Fibroblast of lung (primary cell): Measurements from ENCODE around the gene CHST11. TPM values are rescaled to one million over a fixed set of nuclear protein-coding genes. Genes with fewer than 3 reads are reported as not detected.

ENCODE experiments used
- DNase-seq, 2 donors: peaks; one replicate each; pipeline versions ENCODE4 v3.0.0 to v3.0.0-alpha.2; 2010; ENCODE audit warnings: low read depth in 2 of 2
- H2AFZ ChIP-seq: 2 replicates; pipeline ENCODE4 v1.5.1; 2012; ENCODE audit warnings: low read length, control low read depth, inconsistent platforms
- H3K27ac ChIP-seq: 2 replicates; pipeline ENCODE4 v1.5.1; 2011; ENCODE audit warnings: low read length, control low read depth; ENCODE audit not compliant: insufficient read depth
- H3K27me3 ChIP-seq: 2 replicates; pipeline ENCODE4 v1.5.1; 2011; ENCODE audit warnings: mild to moderate bottlenecking, low read length; ENCODE audit not compliant: control insufficient read depth, insufficient read depth
- H3K36me3 ChIP-seq: 2 replicates; pipeline ENCODE4 v1.5.1; 2011; ENCODE audit warnings: low read length; ENCODE audit not compliant: control insufficient read depth, insufficient read depth
- H3K4me1 ChIP-seq: 2 replicates; pipeline ENCODE4 v1.5.1; 2011; ENCODE audit warnings: low read length; ENCODE audit not compliant: control insufficient read depth, insufficient read depth; ENCODE audit errors: extremely low read depth
- H3K4me2 ChIP-seq: 2 replicates; pipeline ENCODE4 v1.5.1; 2011; ENCODE audit warnings: low read length, control low read depth; ENCODE audit not compliant: insufficient read depth; ENCODE audit errors: extremely low read depth
- H3K4me3 ChIP-seq, 4 experiments: fragments of 200-600 bp in 1 of 4; sonication (generic) in 1 of 4; replicated peaks in 1 of 4; 2 replicates each; pipeline ENCODE4 v1.5.1; 2011 to 2016; ENCODE audit warnings: low read length in 4 of 4, low read depth in 3 of 4, mild to moderate bottlenecking in 3 of 4, control low read depth in 2 of 4, inconsistent platforms in 1 of 4, mixed read lengths in 1 of 4; ENCODE audit not compliant: insufficient read depth in 1 of 4; ENCODE audit errors: control extremely low read depth in 1 of 4
- H3K79me2 ChIP-seq: 2 replicates; pipeline ENCODE4 v1.5.1; 2012; ENCODE audit warnings: mild to moderate bottlenecking, low read length, inconsistent platforms; ENCODE audit not compliant: control insufficient read depth, insufficient read depth
- H3K9ac ChIP-seq: 2 replicates; pipeline ENCODE4 v1.5.1; 2011; ENCODE audit warnings: mild to moderate bottlenecking, low read length, control low read depth; ENCODE audit not compliant: insufficient read depth
- H3K9me3 ChIP-seq: 2 replicates; pipeline ENCODE4 v1.5.1; 2012; ENCODE audit warnings: low read depth, low read length; ENCODE audit not compliant: control insufficient read depth, insufficient read depth
- H4K20me1 ChIP-seq: 2 replicates; pipeline ENCODE4 v1.5.1; 2011; ENCODE audit warnings: low read length; ENCODE audit not compliant: control insufficient read depth, insufficient read depth; ENCODE audit errors: extremely low read depth
- CTCF ChIP-seq, 2 donors: IDR thresholded peaks in 1 of 2; conservative IDR thresholded peaks in 1 of 2; 1 replicate in 1 of 2; 2 replicates in 1 of 2; pipeline ENCODE4 v1.5.1; 2011 to 2012; ENCODE audit warnings: low read length in 2 of 2, control low read depth in 1 of 2, inconsistent platforms in 1 of 2, low read depth in 1 of 2, mild to moderate bottlenecking in 1 of 2
- EZH2 ChIP-seq: IDR thresholded peaks from 2 replicates; pipeline ENCODE4 v1.5.1; 2012; ENCODE audit warnings: low read length, control low read depth, mild to moderate bottlenecking; ENCODE audit errors: missing control alignments
- polyA plus RNA-seq, 2 donors: library from polyadenylated mRNA; depleted of rRNA in 1 of 2; stranded (reverse) in 1 of 2; unstranded in 1 of 2; fragments of >200 nt; gene quantifications; 2 replicates each; pipeline ENCODE4 v1.2.1, GENCODE V29; 2011 to 2012; ENCODE audit warnings: missing spikeins in 1 of 2
- total RNA-seq: library from RNA; depleted of rRNA; stranded (reverse); fragments of >200 nt; gene quantifications from 2 replicates; pipeline ENCODE4 v1.2.1, GENCODE V29; 2014

The CHST11 gene
- total and polyA plus RNA-seq, 2 donors (not counting 1 experiment from before 2014, with no cell fraction given) = 3.5 to 9.1 TPM

GRCh38 chr12:104479123-104479662 is 22.4 kb downstream of the CHST11 start:
- H3K4me3 ChIP-seq = no peak overlapping the region
- no peak overlapping the region for H2AFZ ChIP-seq
- H4K20me1 ChIP-seq = no peaks in the 10 kb centered on the region
- H3K27me3 ChIP-seq = no peaks in the 10 kb centered on the region
- no peak for TF ChIP-seq EZH2
- no peak for TF ChIP-seq CTCF (conservative IDR thresholded peaks at IDR 0.05 in 1 of 2, IDR thresholded peaks at IDR 0.05 in 1 of 2; ENCODE audit: low read depth in 1 of 2, low read length in 2 of 2)
- no peaks in the 10 kb centered on the region for H3K9me3 ChIP-seq
- H3K9ac ChIP-seq = no peak overlapping the region
- no peak overlapping the region for H3K4me2 ChIP-seq
- H3K79me2 ChIP-seq = no peaks in the 10 kb centered on the region
- no peak for DNase-seq
- no peak overlapping the region for H3K27ac ChIP-seq
- H3K36me3 ChIP-seq = no peaks in the 10 kb centered on the region
- peaks cover 3% of the 10 kb centered on the region for H3K4me1 ChIP-seq

- Histone ChIP-seq H2AFZ (no peak overlapping the region), H3K27ac (no peak overlapping the region), H3K27me3 (no peaks in the 10 kb centered on the region), H3K4me1 (peaks cover 3% of the 10 kb centered on the region), H3K4me3 (no peak overlapping the region), H3K36me3 (no peaks in the 10 kb centered on the region), H3K4me2 (no peak overlapping the region), H4K20me1 (no peaks in the 10 kb centered on the region), H3K9ac (no peak overlapping the region), H3K79me2 (no peaks in the 10 kb centered on the region), H3K9me3 (no peaks in the 10 kb centered on the region)
- DNase-seq = no peak
- TF ChIP-seq EZH2 = no peak
- TF ChIP-seq CTCF (conservative IDR thresholded peaks at IDR 0.05 in 1 of 2, IDR thresholded peaks at IDR 0.05 in 1 of 2; ENCODE audit: low read depth in 1 of 2, low read length in 2 of 2) = no peak
Observed at GRCh38 chr12:104480012-104480411, 23.3 kb downstream of the CHST11 start.

GRCh38 chr12:104480826-104481440 is 24.2 kb downstream of the CHST11 start:
- TF ChIP-seq EZH2 (no peak), CTCF (conservative IDR thresholded peaks at IDR 0.05 in 1 of 2, IDR thresholded peaks at IDR 0.05 in 1 of 2; ENCODE audit: low read depth in 1 of 2, low read length in 2 of 2) (no peak)
- peak; percentile 67 to 92 for DNase-seq
- H3K9ac ChIP-seq = no peak overlapping the region

More at GRCh38 chr12:104480826-104481440, 24.2 kb downstream of the CHST11 start:
- no peaks in the 10 kb centered on the region for H3K79me2 ChIP-seq
- no peaks in the 10 kb centered on the region for H3K9me3 ChIP-seq
- H3K4me1 ChIP-seq = peaks cover 5% of the 10 kb centered on the region
- H3K4me3 ChIP-seq = no peak overlapping the region
- no peaks in the 10 kb centered on the region for H3K27me3 ChIP-seq
- no peak overlapping the region for H2AFZ ChIP-seq
- H4K20me1 ChIP-seq = no peaks in the 10 kb centered on the region
- H3K4me2 ChIP-seq = peak overlapping the region; percentile 16
- H3K36me3 ChIP-seq = no peaks in the 10 kb centered on the region
- H3K27ac ChIP-seq = peak overlapping the region; percentile 34
